IPS-15b (cell line): ENCODE data around the gene ACAA1.

Experiments used
- H3K27me3 ChIP-seq: one replicate; pipeline ENCODE4 v1.6.1; 2013; ENCODE audit warnings: low read length; ENCODE audit not compliant: control insufficient read depth, insufficient read depth
- H3K36me3 ChIP-seq: one replicate; pipeline ENCODE4 v1.6.1; 2013; ENCODE audit warnings: low read length; ENCODE audit not compliant: control insufficient read depth, insufficient read depth
- H3K4me1 ChIP-seq: one replicate; pipeline ENCODE4 v1.6.1; 2013; ENCODE audit warnings: mild to moderate bottlenecking, low read length; ENCODE audit not compliant: control insufficient read depth, insufficient read depth
- H3K4me3 ChIP-seq: one replicate; pipeline ENCODE4 v1.5.1; 2013; ENCODE audit warnings: low read depth, low read length
- H3K9ac ChIP-seq: one replicate; pipeline ENCODE4 v1.6.1; 2013; ENCODE audit warnings: low read depth, mild to moderate bottlenecking, low read length
- H3K9me3 ChIP-seq: one replicate; pipeline ENCODE4 v1.6.1; 2013; ENCODE audit warnings: mild to moderate bottlenecking, low read length; ENCODE audit not compliant: control insufficient read depth, insufficient read depth

Gene ACAA1

GRCh38 chr3:38120693-38121450 lies 16.1 kb downstream of the ACAA1 start:
- Histone ChIP-seq H3K9me3 (no peaks in the 10 kb centered on the region), H3K4me3 (no peak overlapping the region), H3K4me1 (no peaks in the 10 kb centered on the region), H3K9ac (no peak overlapping the region), H3K27me3 (no peaks in the 10 kb centered on the region), H3K36me3 (peaks cover 30% of the 10 kb centered on the region)

- no peaks in the 10 kb centered on the region for H3K4me1 ChIP-seq
- no peaks in the 10 kb centered on the region for H3K27me3 ChIP-seq
- no peak overlapping the region for H3K9ac ChIP-seq
- peaks cover 26% of the 10 kb centered on the region for H3K36me3 ChIP-seq
- H3K4me3 ChIP-seq: no peak overlapping the region
- no peaks in the 10 kb centered on the region for H3K9me3 ChIP-seq
Measured at GRCh38 chr3:38119821-38120692, 16.9 kb downstream of the ACAA1 start.

- no peak overlapping the region for H3K4me3 ChIP-seq
- H3K9me3 ChIP-seq: no peaks in the 10 kb centered on the region
- H3K27me3 ChIP-seq: no peaks in the 10 kb centered on the region
- H3K36me3 ChIP-seq: peaks cover 23% of the 10 kb centered on the region
- no peaks in the 10 kb centered on the region for H3K4me1 ChIP-seq
- no peak overlapping the region for H3K9ac ChIP-seq
Measured at GRCh38 chr3:38119248-38119544, 17.7 kb downstream of the ACAA1 start.

- Histone ChIP-seq H3K4me1 (no peaks in the 10 kb centered on the region), H3K27me3 (no peaks in the 10 kb centered on the region), H3K9me3 (no peaks in the 10 kb centered on the region), H3K4me3 (no peak overlapping the region), H3K36me3 (peaks cover 22% of the 10 kb centered on the region), H3K9ac (no peak overlapping the region)
Measured at GRCh38 chr3:38118421-38119247, 18.3 kb downstream of the ACAA1 start.

GRCh38 chr3:38117748-38118420 lies 19.0 kb downstream of the ACAA1 start:
- no peak overlapping the region for H3K9ac ChIP-seq
- peaks cover 20% of the 10 kb centered on the region for H3K36me3 ChIP-seq
- H3K27me3 ChIP-seq: no peaks in the 10 kb centered on the region
- H3K4me1 ChIP-seq: no peaks in the 10 kb centered on the region
- no peaks in the 10 kb centered on the region for H3K9me3 ChIP-seq
- H3K4me3 ChIP-seq: no peak overlapping the region

GRCh38 chr3:38117163-38117716 lies 19.7 kb downstream of the ACAA1 start:
- no peaks in the 10 kb centered on the region for H3K4me1 ChIP-seq
- H3K4me3 ChIP-seq: no peak overlapping the region
- no peak overlapping the region for H3K9ac ChIP-seq
- peaks cover 17% of the 10 kb centered on the region for H3K36me3 ChIP-seq
- H3K27me3 ChIP-seq: no peaks in the 10 kb centered on the region
- H3K9me3 ChIP-seq: no peaks in the 10 kb centered on the region

GRCh38 chr3:38116471-38117162 lies 20.3 kb downstream of the ACAA1 start:
- Histone ChIP-seq H3K27me3 (no peaks in the 10 kb centered on the region), H3K9ac (no peak overlapping the region), H3K4me3 (no peak overlapping the region), H3K4me1 (no peaks in the 10 kb centered on the region), H3K36me3 (peaks cover 13% of the 10 kb centered on the region), H3K9me3 (no peaks in the 10 kb centered on the region)

GRCh38 chr3:38115645-38116427 lies 21.1 kb downstream of the ACAA1 start:
- H3K4me3 ChIP-seq: no peak overlapping the region
- no peak overlapping the region for H3K9ac ChIP-seq
- no peaks in the 10 kb centered on the region for H3K4me1 ChIP-seq

GRCh38 chr3:38114875-38115644 lies 21.9 kb downstream of the ACAA1 start:
- Histone ChIP-seq H3K27me3 (no peaks in the 10 kb centered on the region), H3K36me3 (peaks cover 3% of the 10 kb centered on the region), H3K4me1 (no peaks in the 10 kb centered on the region), H3K9me3 (no peaks in the 10 kb centered on the region), H3K9ac (no peak overlapping the region), H3K4me3 (no peak overlapping the region)

More at GRCh38 chr3:38115645-38116427, 21.1 kb downstream of the ACAA1 start:
- H3K9me3 ChIP-seq: no peaks in the 10 kb centered on the region
- H3K36me3 ChIP-seq: peaks cover 5% of the 10 kb centered on the region
- no peaks in the 10 kb centered on the region for H3K27me3 ChIP-seq
